Measurements from ENCODE around the gene CYTH4.

The CYTH4 gene

GRCh38 chr22:37273126-37273845 lies 9.0 kb upstream of the CYTH4 start:
- DNase-seq = peak; percentile 36

GRCh38 chr22:37273846-37274225 lies 8.5 kb upstream of the CYTH4 start:
- no peak for DNase-seq

GRCh38 chr22:37274380-37274862 lies 7.9 kb upstream of the CYTH4 start:
- DNase-seq = no peak

- DNase-seq = no peak
Observed at GRCh38 chr22:37275134-37275533, 7.2 kb upstream of the CYTH4 start.

DNA sequence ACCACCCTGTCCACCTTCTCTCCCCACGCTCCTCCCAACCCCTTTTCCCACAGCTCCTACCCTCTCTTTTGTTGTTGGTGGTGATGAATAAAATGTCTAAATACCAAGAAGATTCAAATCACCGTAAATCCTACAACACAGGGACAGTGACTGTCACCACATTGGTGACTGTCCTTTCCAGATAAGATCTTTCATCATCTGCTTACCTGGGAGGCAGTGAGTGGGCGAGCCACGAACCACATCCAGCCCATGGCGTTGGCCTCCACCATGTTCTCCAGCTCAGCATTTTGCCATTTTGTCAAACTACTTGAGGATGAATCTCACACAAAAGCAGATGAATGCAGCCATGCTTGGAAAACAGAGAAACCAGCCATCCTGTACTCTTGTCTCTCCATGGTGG lies 6.7 kb upstream of the CYTH4 start:
- no peak for DNase-seq

DNA sequence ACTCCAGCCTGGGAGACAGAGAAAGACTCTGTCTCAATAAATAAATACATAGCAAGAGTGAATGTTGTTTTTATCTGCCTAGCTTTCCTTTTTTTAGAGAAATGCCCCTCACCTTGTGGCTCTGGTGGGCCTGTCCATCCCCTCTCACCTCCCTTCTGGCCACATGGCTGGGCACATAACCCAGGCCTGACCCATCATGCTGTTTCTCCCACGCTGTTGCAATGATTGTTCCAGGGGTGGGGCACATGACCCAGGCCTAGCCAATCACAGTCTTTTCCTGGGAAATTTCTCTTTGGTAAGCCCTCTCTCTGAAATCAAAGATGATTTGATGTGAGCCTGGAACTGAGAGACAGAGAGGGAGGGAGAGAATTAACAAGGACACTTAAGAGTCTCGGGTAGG lies 5.5 kb upstream of the CYTH4 start:
- DNase-seq = no peak

GRCh38 chr22:37277384-37277783 lies 4.9 kb upstream of the CYTH4 start:
- no peak for DNase-seq

DNA sequence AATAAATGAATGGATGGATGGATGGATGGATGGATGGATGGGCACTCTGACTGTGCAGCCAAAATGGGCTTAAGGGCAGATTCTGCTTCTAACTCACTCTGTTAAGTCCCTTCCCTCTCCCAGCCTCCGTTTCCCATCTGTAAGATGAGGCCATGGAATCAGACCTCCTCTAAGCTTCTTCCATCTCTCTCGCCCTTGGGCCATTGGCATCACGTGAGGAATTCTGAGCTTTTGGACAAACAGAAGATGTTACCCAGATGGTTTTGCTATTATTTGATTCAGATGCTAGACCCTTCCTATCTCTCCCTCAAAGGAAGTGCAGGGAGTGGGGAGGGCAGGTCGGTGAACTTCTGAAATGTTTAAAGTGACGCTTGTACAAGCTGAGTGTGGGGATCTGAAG lies 4.0 kb upstream of the CYTH4 start:
- DNase-seq = no peak

DNA sequence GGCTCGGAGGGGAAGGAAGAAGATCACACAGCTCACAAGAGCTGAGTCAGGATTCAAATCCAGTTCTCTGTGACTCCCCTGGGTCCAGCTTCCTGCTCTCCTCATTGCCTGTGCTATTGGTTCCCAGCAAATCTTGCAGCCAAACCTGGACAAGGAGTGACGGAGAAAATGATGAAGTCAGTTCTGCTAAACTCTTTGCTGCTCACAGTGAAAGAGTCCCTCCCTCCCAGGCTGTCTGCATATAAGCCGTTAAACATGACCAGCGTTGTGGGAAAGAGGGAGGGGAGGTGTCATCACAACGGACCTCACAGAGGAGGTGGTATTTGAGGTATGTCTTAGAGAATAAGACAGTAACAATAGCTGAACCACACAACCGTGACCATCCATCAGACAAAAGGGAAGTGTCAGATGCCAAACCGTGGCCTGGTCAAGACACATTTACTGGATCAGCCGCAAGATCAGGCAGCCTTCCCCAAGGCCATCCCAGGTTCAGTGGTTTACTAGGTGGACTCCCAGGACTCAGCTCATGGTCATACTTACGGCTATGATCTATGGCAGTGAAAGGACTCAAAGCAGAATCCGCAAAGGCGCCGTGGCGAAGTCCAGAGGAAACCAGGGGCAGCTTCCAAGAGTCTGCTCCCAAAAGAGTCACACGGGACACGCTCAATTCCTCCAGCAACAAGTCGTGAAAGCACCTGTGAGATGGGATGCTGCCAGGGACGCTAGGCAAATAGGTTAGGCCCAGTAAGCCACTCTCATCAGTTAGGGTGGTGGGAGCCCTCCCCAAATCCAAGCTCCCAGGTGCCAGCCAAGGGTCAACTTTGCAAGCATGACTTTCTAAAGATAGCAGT lies 2.8 kb upstream of the CYTH4 start:
- no peak for DNase-seq

GRCh38 chr22:37280718-37281117 lies 1.6 kb upstream of the CYTH4 start:
- DNase-seq = no peak

DNA sequence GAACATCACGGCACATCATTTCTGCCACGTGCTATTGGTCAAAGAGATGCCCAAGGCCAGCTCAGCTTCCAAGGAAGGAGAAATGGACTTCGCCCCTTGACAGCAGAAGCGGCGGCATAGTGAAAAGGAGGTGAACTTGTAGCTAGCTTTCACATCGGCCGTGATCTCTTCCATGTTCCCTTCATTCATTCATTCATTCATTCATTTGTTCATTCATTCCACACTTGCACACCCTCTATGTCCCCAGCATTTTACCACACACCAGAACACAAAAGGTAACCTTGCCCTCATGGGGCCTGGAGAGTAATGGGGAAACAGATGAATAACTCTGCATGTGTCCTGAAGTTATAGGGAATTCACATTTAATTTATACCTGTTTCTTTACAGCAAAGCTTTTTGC lies 1.1 kb upstream of the CYTH4 start:
- DNase-seq = no peak

GRCh38 chr22:37281646-37282384 lies 493 bp upstream of the CYTH4 start:
- no peak for DNase-seq

DNA sequence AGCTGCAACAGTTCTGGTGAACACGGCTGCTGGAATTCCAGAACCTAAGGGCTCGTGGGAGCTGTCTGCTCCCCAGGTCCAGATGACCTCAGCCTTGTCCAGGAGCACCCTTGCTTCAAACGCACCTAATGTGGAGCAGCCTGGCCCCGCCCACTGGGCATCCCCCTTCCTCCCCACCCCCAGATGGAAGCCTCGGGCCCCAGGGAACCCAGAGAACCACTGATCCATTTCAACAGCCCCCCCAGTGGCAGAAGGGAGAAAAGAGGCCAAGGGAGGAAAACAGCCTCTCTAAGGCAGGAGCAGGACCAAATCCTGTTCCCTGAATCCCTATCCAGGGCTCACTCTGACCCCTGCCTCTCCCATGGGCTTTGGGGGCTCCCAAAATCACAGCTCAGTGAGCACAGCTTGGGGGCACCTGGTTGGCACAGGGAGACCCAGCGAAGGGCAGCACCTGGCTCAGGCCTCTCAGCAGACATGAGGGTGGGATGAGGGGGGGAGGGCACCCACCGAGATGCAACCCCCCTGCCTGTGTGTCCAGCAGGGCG lies 1.2 kb downstream of the CYTH4 start:
- no peak for DNase-seq

DNA sequence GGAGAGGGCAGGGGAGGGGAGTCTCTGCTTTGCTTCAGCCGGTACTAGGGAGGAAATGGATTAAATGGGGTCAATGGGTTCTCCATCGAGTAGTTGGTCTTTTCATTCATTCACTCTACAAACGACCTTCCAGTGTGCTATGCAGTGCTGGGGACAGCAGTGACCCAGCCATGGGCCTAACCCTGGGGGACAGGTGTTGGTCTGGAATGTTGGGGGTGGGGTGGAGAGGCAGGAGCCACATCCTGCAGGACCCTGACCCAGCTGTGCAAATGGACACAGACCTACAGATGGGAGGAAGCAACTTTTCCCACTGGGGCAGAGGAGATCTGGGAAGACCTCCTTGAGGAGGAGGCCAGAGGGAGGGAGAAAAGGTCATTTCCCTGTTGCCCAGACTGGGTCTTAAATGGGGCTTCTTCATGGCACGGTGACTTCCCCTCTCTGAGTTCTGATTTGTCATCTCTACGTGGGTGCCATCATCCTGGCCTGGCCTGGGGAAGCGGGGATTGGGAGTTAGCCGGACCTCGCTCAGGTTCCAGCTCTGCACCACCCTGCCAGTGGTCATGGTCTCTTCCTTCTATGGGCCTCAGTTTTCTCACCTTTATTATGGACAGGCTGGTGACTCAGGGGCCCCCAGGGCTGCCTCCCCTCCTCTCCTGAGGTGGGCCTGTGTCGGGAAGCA lies 2.0 kb downstream of the CYTH4 start:
- DNase-seq = no peak

- no peak for DNase-seq
Observed at GRCh38 chr22:37284805-37285355, 2.6 kb downstream of the CYTH4 start.

DNA sequence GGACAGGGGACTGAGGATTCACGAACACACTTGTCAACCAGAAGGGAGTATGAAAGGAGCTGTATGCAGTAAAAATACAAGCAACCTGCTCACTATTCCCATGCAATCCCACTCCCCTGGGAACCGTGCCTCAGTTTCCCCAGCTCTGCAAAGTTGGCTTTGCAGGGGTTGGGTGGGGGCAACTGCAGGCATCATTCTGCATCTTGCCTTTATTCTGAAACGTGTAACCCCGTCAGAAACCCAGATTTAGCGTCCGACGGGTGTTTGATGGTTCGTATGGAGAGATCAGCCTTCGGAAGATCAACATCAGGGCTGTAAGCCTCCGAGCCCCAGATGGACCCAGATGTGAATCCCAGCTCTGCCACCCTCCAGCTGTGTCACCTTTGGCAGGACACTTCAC lies 3.6 kb downstream of the CYTH4 start:
- DNase-seq = no peak

DNA sequence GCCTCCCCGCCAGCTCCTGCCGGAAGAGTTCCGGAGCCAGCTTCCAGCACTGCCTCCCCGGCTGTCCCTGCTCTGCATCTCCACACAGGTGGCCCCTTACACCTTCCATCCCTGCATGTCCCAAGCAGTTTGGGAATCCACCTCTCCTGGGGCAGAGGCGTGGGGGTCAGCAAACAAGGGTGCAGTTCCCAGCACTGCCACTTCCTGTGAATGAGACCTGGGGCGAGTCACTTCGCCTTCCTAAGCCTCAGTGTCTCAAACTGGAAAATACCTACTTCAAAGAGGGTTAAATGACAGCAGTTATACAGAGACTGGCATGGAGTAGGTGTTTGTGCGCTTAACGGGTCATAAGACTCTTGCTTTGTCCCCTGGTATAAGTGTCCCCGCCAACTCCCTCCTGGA lies 5.2 kb downstream of the CYTH4 start:
- no peak for DNase-seq

- no peak for DNase-seq
Observed at GRCh38 chr22:37288521-37288920, 6.2 kb downstream of the CYTH4 start.

DNA sequence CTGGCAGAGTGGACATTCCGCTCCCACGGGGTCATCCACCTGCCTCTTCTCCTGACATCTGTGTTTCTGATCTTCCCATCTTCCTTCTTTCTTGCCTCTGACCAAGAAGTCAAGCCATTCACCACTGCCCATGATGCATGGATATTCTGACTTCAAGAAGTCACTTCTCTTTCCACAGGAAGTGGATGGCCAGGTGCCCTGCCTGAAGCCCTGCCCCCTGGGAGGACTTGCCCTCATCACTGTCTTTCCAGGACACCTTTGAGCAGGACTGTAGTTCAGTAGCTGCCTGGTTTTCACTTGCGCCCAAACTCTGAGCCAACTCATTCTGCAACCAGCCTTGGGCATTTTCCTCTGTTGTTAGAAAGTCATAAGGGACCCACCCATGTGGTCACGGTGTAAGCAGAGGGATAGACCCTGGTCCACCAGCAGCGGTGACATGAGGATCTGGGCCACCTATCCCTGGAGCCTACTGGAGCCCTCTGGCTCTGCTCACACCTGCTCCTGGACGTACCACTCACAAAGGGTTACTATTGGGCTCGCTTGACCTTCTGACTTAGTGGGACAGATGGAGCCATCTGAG lies 6.9 kb downstream of the CYTH4 start:
- DNase-seq = no peak

DNA sequence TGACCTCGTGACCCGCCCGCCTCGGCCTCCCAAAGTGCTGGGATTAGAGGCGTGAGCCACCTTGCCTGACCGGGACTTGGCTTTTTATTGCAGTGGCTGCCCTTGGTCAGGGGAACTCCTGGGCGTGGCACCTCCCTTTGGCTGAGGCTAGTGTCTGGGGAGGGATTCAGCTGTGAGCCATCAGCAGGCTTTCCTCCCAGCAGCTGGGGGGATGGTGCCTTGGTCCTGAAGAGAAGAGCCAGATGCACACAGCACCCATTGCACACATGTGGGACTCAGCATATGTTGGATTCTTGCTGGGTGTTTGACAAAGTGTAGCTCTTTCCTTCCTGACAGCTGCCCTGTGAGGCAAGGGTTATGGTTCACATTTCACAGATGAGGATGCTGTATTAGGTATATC lies 8.4 kb downstream of the CYTH4 start:
- DNase-seq = peak; percentile 57

GRCh38 chr22:37291559-37292298 lies 9.4 kb downstream of the CYTH4 start:
- no peak for DNase-seq

All from HCEC 1CT (cell line).